PC-9 (cell line): ENCODE data around the gene ZNF787. TPM values are rescaled to one million over a fixed set of nuclear protein-coding genes. Genes with fewer than 3 reads are reported as not detected.
A peak's percentile ranks its signal among the peaks of the same experiment; 100 is the strongest.

Experiments used
- BruUV-seq: library from RNA; stranded (reverse); fragments of 400-500 nt; replicated peaks from 2 replicates; lab custom pipeline; 2021; lab: Mats Ljungman, UMichigan
- CTCF ChIA-PET: fragments of 300-600 bp; sonication (Branson Sonifier 250); formaldehyde crosslinking; loops from one replicate; lab custom pipeline; 2022; ENCODE audit warnings: antibody characterized with exemption; lab: Charles Lee
- POLR2A ChIA-PET: fragments of 300-600 bp; sonication (Branson Sonifier 250); formaldehyde crosslinking; loops from one replicate; lab custom pipeline; 2022; ENCODE audit warnings: antibody characterized with exemption; ENCODE audit not compliant: unreplicated experiment; lab: Charles Lee
- DNase-seq, 2 experiments: peaks; one replicate each; pipeline versions ENCODE4 v3.0.0 to v3.0.0-alpha.2; 2015 to 2022; ENCODE audit warnings: mixed read lengths in 1 of 2
- H2AFZ ChIP-seq: fragments of 200-600 bp; sonication (generic); 2 replicates; pipeline ENCODE4 v1.8.1; 2017; ENCODE audit warnings: antibody characterized with exemption
- H3F3A ChIP-seq: fragments of 200-600 bp; sonication (generic); 2 replicates; pipeline ENCODE4 v1.8.1; 2017; ENCODE audit warnings: antibody characterized with exemption, mild to moderate bottlenecking, low read depth; ENCODE audit not compliant: insufficient read depth
- H3K27ac ChIP-seq: fragments of 200-600 bp; sonication (generic); 2 replicates; pipeline ENCODE4 v1.6.1; 2016; ENCODE audit warnings: mixed run types
- H3K27me3 ChIP-seq: fragments of 200-600 bp; sonication (generic); 2 replicates; pipeline ENCODE4 v1.6.1; 2016; ENCODE audit warnings: low read depth, mixed run types; ENCODE audit not compliant: insufficient read depth
- H3K36me3 ChIP-seq: fragments of 200-600 bp; sonication (generic); 2 replicates; pipeline ENCODE4 v1.6.1; 2016; ENCODE audit warnings: low read depth, mixed run types
- H3K4me1 ChIP-seq: fragments of 200-600 bp; sonication (generic); replicated peaks from 2 replicates; pipeline ENCODE4 v1.6.1; 2016; ENCODE audit warnings: mixed run types; ENCODE audit not compliant: insufficient read depth
- H3K4me2 ChIP-seq: fragments of 200-600 bp; sonication (generic); 2 replicates; pipeline ENCODE4 v1.6.1; 2017; ENCODE audit warnings: mixed run types
- H3K4me3 ChIP-seq: fragments of 200-600 bp; sonication (generic); 2 replicates; pipeline ENCODE4 v1.6.1; 2016; ENCODE audit warnings: mixed run types
- H3K79me2 ChIP-seq: fragments of 200-600 bp; sonication (generic); 2 replicates; pipeline ENCODE4 v1.6.1; 2017; ENCODE audit warnings: low read depth, mixed run types
- H3K9me2 ChIP-seq: fragments of 200-600 bp; sonication (generic); 2 replicates; pipeline ENCODE4 v1.8.1; 2017; ENCODE audit warnings: mild to moderate bottlenecking; ENCODE audit not compliant: insufficient read depth
- H3K9me3 ChIP-seq: fragments of 200-600 bp; sonication (generic); 2 replicates; pipeline ENCODE4 v1.8.1; 2016; ENCODE audit warnings: low read depth; ENCODE audit not compliant: insufficient read depth
- H4K20me1 ChIP-seq: fragments of 200-600 bp; sonication (generic); 2 replicates; pipeline ENCODE4 v1.8.1; 2017; ENCODE audit not compliant: insufficient read depth
- CTCF ChIP-seq: fragments of 200-600 bp; sonication (generic); conservative IDR thresholded peaks from 2 replicates; pipeline ENCODE4 v1.6.1; 2017; ENCODE audit warnings: mixed run types, antibody characterized with exemption, mild to moderate bottlenecking, moderate library complexity
- EZH2 ChIP-seq: fragments of 200-600 bp; sonication (generic); IDR thresholded peaks from 2 replicates; pipeline ENCODE4 v1.8.0; 2017; ENCODE audit warnings: antibody characterized with exemption, low read depth
- intact Hi-C: fragments of 100-400 bp; cut with micrococcal nuclease; formaldehyde crosslinking; loops from one replicate; pipeline ENCODE4 v1.10.0; 2022; ENCODE audit not compliant: unreplicated experiment
- total RNA-seq: library from RNA; stranded (reverse); gene quantifications from 2 replicates; pipeline ENCODE4 v1.2.3, GENCODE V29; 2021

Gene ZNF787
- total RNA-seq, 1 experiment from 2014 or later: 51.4 TPM

DNA sequence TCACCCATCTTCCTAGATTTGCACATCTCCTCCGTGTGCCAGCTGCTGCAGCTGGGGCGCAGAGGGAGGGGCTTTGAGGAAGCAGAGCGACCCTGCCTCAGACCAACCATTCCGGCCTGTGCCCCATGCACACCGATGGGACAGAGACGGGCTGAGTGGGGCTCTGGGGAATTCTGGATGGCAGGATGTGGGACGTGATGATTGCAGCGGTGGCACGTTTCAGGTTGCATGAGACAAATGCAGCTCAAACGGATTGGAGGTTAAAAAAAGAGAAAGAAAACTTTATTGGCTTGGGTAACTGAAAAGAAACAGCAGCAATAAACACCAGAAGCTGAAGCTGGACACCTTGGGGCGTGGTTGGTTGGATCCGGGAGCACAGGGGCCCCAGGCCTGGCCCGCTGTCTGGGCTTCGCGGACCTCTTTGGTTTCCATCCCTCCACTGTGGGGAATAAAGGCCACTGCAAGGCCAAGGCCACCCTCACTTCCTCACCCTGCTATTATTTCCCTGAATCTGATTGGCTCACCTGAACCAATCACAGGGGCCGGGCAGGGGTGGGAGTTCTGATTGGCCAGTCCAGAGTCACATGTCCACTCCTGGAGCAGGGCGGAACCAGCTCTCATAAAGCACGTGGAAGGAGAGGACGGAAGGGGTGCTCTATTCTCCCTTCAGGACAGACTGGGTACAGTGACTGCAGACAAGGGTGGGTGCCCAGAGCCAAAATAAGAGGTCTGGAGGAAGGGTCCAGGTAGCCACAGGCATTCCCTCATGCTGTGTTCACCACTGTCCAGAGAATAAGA, 6.1 kb upstream of the ZNF787 start:
- Histone ChIP-seq H3K27me3 (no peaks in the 10 kb centered on the region), H3K4me3 (no peak overlapping the region), H3K9me2 (no peaks in the 10 kb centered on the region), H3K4me2 (no peak overlapping the region), H3F3A (peaks cover 2% of the 10 kb centered on the region; the same call in 1 of the 2 replicates), H3K4me1 (no peaks in the 10 kb centered on the region), H3K27ac (no peak overlapping the region), H4K20me1 (no peaks in the 10 kb centered on the region), H3K79me2 (no peaks in the 10 kb centered on the region), H3K36me3 (no peaks in the 10 kb centered on the region), H3K9me3 (no peaks in the 10 kb centered on the region), H2AFZ (no peak overlapping the region)
- intact Hi-C loops: no loop called here
- BruUV-seq: no TSS peak
- POLR2A ChIA-PET: interaction anchor here (0.7 kb wide), 1 partner anchor 192 kb away, joined by 4 read pairs; no protein-coding TSS in a partner anchor
- no peak for TF ChIP-seq CTCF
- TF ChIP-seq EZH2: no peak
- CTCF ChIA-PET: no interaction called here
- peak in 1 of 2 experiments; percentile 28 for DNase-seq

DNA sequence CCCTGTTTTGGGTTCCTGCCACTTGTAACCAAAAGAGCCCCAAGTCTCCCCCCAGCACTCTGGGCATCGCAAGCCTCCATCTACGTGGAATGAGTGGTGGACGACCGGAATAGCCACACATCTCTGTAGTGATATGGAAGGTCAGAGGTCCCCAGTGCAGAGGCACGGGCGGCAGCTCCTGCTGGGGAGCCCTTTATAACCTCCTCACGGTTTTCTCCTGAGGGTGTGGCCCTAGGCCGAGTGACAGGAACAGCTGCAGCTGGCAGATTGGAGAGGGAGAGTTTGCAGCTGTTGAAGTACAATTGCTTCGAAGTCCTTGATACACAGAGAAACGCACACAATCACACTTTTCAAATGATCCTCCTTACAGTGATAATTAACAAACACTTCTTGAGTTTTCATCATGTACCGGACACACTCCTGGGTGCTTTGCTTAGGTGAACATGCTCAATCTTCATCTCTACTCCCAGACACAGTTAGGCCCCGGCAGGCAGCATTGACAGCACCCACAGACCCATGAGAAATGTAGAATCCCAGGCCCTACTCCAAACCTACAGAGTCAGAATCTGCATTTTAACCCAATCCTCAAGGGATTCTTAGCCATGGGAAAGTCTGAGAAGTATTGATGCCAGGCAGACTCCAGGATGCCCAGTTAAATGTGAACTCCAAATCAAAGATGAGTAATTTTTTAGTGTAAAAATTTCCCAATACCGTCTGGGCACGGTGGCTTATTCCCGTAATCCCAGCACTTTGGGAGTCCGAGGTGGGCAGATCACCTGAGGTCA, 4.9 kb upstream of the ZNF787 start:
- Histone ChIP-seq H3K79me2 (no peaks in the 10 kb centered on the region), H3K27me3 (no peaks in the 10 kb centered on the region), H3K27ac (no peak overlapping the region), H3K4me2 (no peak overlapping the region), H2AFZ (no peak overlapping the region), H4K20me1 (no peaks in the 10 kb centered on the region), H3K9me2 (no peaks in the 10 kb centered on the region), H3K4me3 (no peak overlapping the region), H3K4me1 (no peaks in the 10 kb centered on the region; the same call in 1 of the 2 replicates), H3K9me3 (no peaks in the 10 kb centered on the region), H3K36me3 (no peaks in the 10 kb centered on the region), H3F3A (peaks cover 8% of the 10 kb centered on the region; the same call in 1 of the 2 replicates)
- intact Hi-C loops: no loop called here
- CTCF ChIA-PET: no interaction called here
- POLR2A ChIA-PET: interaction anchor here (0.7 kb wide), 1 partner anchor 193 kb away, joined by 4 read pairs; no protein-coding TSS in a partner anchor
- peak in 1 of 2 experiments; percentile 32 for DNase-seq
- no peak for TF ChIP-seq EZH2
- TF ChIP-seq CTCF: no peak
- BruUV-seq: no TSS peak

GRCh38 chr19:56124578-56124977, 3.5 kb upstream of the ZNF787 start:
- no peak overlapping the region for H3K4me2 ChIP-seq
- H3K36me3 ChIP-seq: no peaks in the 10 kb centered on the region
- CTCF ChIA-PET: no interaction called here
- TF ChIP-seq CTCF (no peak), EZH2 (no peak)
- peak in 1 of 2 experiments; percentile 18 for DNase-seq
- H3K27ac ChIP-seq: no peak overlapping the region
- H4K20me1 ChIP-seq: peaks cover 6% of the 10 kb centered on the region
- H3F3A ChIP-seq: peaks cover 14% of the 10 kb centered on the region; the same call in 1 of the 2 replicates
- peaks cover 2% of the 10 kb centered on the region for H3K4me1 ChIP-seq
- H3K27me3 ChIP-seq: no peaks in the 10 kb centered on the region
- no peaks in the 10 kb centered on the region for H3K9me2 ChIP-seq
- no peak overlapping the region for H2AFZ ChIP-seq
- no peak overlapping the region for H3K4me3 ChIP-seq
- intact Hi-C loops: no loop called here
- POLR2A ChIA-PET: no interaction called here
- BruUV-seq: no TSS peak
- peaks cover 10% of the 10 kb centered on the region for H3K79me2 ChIP-seq
- no peaks in the 10 kb centered on the region for H3K9me3 ChIP-seq
